Neural progenitor cell (in vitro differentiated cells): Measurements from ENCODE around the gene SEMA3B. TPM values are rescaled to one million over a fixed set of nuclear protein-coding genes. Genes with fewer than 3 reads are reported as not detected.
"Not testable (repeated sequence)": the region's sequence is repeated elsewhere in the genome, so short reads cannot be mapped to it uniquely, and the experiment has no call there.

Experiments used
- DNase-seq: peaks from one replicate; pipeline ENCODE4 v3.0.0-alpha.2; 2016; ENCODE audit warnings: low spot score
- H2AFZ ChIP-seq: fragments of 200-600 bp; sonication (generic); replicated peaks from 2 replicates; pipeline ENCODE4 v1.6.1; 2016; ENCODE audit warnings: antibody characterized with exemption
- H3F3A ChIP-seq: fragments of 200-600 bp; sonication (generic); 2 replicates; pipeline ENCODE4 v1.6.1; 2016; ENCODE audit warnings: antibody characterized with exemption, low read depth
- H3K27ac ChIP-seq: fragments of 200-600 bp; sonication (generic); 2 replicates; pipeline ENCODE4 v1.5.1; 2016; ENCODE audit warnings: mild to moderate bottlenecking
- H3K27me3 ChIP-seq: fragments of 200-600 bp; sonication (generic); 2 replicates; pipeline ENCODE4 v1.6.1; 2016; ENCODE audit warnings: mild to moderate bottlenecking, moderate library complexity
- H3K36me3 ChIP-seq: fragments of 200-600 bp; sonication (generic); 2 replicates; pipeline ENCODE4 v1.5.1; 2016
- H3K4me1 ChIP-seq: fragments of 200-600 bp; sonication (generic); 2 replicates; pipeline ENCODE4 v1.6.1; 2016; ENCODE audit warnings: mixed run types
- H3K4me2 ChIP-seq: fragments of 200-600 bp; sonication (generic); 2 replicates; pipeline ENCODE4 v1.6.1; 2016
- H3K4me3 ChIP-seq: fragments of 200-600 bp; sonication (generic); 2 replicates; pipeline ENCODE4 v1.5.1; 2016
- H3K79me2 ChIP-seq: fragments of 200-600 bp; sonication (generic); 2 replicates; pipeline ENCODE4 v1.6.1; 2016; ENCODE audit warnings: low read depth
- H3K9ac ChIP-seq: fragments of 200-600 bp; sonication (generic); 2 replicates; pipeline ENCODE4 v1.6.1; 2016
- H3K9me3 ChIP-seq: fragments of 200-600 bp; sonication (generic); 2 replicates; pipeline ENCODE4 v1.5.1; 2016; ENCODE audit warnings: low read depth
- H4K20me1 ChIP-seq: fragments of 200-600 bp; sonication (generic); 2 replicates; pipeline ENCODE4 v1.6.1; 2016; ENCODE audit warnings: low read depth
- H3K27ac Mint-ChIP-seq: 3 replicates; pipeline ENCODE4 v1.8.0; 2021; ENCODE audit warnings: mixed read lengths
- H3K27me3 Mint-ChIP-seq: 2 replicates; pipeline ENCODE4 v1.8.0; 2022; ENCODE audit warnings: low read depth, mild to moderate bottlenecking, inconsistent platforms, moderate library complexity, mixed read lengths; ENCODE audit not compliant: insufficient read depth
- H3K36me3 Mint-ChIP-seq: 3 replicates; pipeline ENCODE4 v1.8.0; 2021; ENCODE audit warnings: mixed read lengths
- H3K4me1 Mint-ChIP-seq: 3 replicates; pipeline ENCODE4 v1.8.0; 2021; ENCODE audit warnings: mixed read lengths
- H3K4me3 Mint-ChIP-seq: 3 replicates; pipeline ENCODE4 v1.8.0; 2021; ENCODE audit warnings: mild to moderate bottlenecking, moderate library complexity, mixed read lengths
- H3K9me3 Mint-ChIP-seq: 3 replicates; pipeline ENCODE4 v1.8.0; 2020; ENCODE audit warnings: mixed read lengths
- CTCF ChIP-seq: fragments of 200-600 bp; sonication (generic); IDR thresholded peaks from 2 replicates; pipeline ENCODE4 v1.5.1; 2017; ENCODE audit warnings: antibody characterized with exemption, mild to moderate bottlenecking
- EZH2 ChIP-seq: fragments of 200-600 bp; sonication (generic); IDR thresholded peaks from 2 replicates; pipeline ENCODE4 v1.6.1; 2017; ENCODE audit warnings: antibody characterized with exemption, mild to moderate bottlenecking, moderate library complexity
- EZH2phosphoT487 ChIP-seq: fragments of 200-600 bp; sonication (generic); IDR thresholded peaks from 2 replicates; pipeline ENCODE4 v1.6.1; 2017; ENCODE audit warnings: antibody characterized with exemption
- total RNA-seq: library from RNA; depleted of rRNA; stranded (reverse); fragments of >200 nt; gene quantifications from 2 replicates; pipeline ENCODE4 v1.2.3, GENCODE V29; 2015; ENCODE audit warnings: low replicate concordance

SEMA3B gene
- total RNA-seq, 1 donor from 2014 or later: 0.80 TPM

DNA sequence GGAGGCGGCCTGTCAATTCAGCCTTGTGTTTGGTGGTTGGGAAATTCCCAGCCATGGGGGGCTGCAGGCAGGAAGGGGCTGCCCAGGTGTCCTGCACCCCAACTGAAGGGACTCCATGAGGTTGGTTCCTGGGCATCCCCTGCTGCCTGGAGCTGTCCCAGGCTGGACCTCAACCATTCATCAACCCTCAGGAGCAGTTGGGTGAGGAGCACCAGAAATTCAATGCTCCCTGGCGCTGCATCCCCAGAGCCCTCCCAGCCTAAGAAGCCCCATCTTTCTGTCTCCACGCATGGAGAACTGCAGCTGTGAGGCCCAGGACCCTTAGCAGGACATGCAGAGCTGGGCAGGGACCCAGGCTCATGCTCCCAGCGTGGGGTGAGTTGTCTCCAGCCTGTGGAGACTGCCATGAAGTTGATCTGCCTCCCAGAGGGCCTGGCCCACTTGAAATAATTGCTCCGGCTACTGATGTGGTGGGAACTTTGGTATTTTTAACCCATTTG, 8.0 kb upstream of the SEMA3B start:
- Histone ChIP-seq H3K27ac (peak overlapping the region; percentile 97), H3K79me2 (no peaks in the 10 kb centered on the region), H3K4me1 (peaks cover 38% of the 10 kb centered on the region), H3K9ac (no peak overlapping the region), H4K20me1 (peaks cover 26% of the 10 kb centered on the region), H3K27me3 (no peaks in the 10 kb centered on the region), H3F3A (peaks cover 80% of the 10 kb centered on the region), H3K9me3 (no peaks in the 10 kb centered on the region), H3K36me3 (no peaks in the 10 kb centered on the region), H3K4me3 (peak overlapping the region; percentile 42), H2AFZ (no peak overlapping the region), H3K4me2 (peak overlapping the region; percentile 84)
- TF ChIP-seq EZH2 (no peak), EZH2phosphoT487 (no peak), CTCF (no peak)
- DNase-seq: no peak
- Mint-ChIP-seq H3K36me3 (peaks cover 12% of the 10 kb centered on the region), H3K4me1 (peaks cover 79% of the 10 kb centered on the region), H3K4me3 (peak overlapping the region; percentile 61), H3K27me3 (peaks cover 9% of the 10 kb centered on the region), H3K27ac (peak overlapping the region; percentile 96), H3K9me3 (no peaks in the 10 kb centered on the region)

GRCh38 chr3:50261505-50261904, 7.4 kb upstream of the SEMA3B start:
- DNase-seq: no peak
- TF ChIP-seq EZH2 (no peak), CTCF (no peak)
- Mint-ChIP-seq H3K4me1 (peaks cover 80% of the 10 kb centered on the region), H3K36me3 (peaks cover 12% of the 10 kb centered on the region), H3K9me3 (no peaks in the 10 kb centered on the region), H3K4me3 (peak overlapping the region; percentile 61), H3K27ac (peak overlapping the region; percentile 96), H3K27me3 (peaks cover 12% of the 10 kb centered on the region)
- peak overlapping the region; percentile 84 for H3K4me2 ChIP-seq
- peak overlapping the region; percentile 97 for H3K27ac ChIP-seq
- no peaks in the 10 kb centered on the region for H3K27me3 ChIP-seq
- peaks cover 79% of the 10 kb centered on the region for H3F3A ChIP-seq
- H3K9ac ChIP-seq: no peak overlapping the region
- H3K79me2 ChIP-seq: no peaks in the 10 kb centered on the region
- no peak overlapping the region for H3K4me3 ChIP-seq
- H4K20me1 ChIP-seq: peaks cover 21% of the 10 kb centered on the region
- H2AFZ ChIP-seq: no peak overlapping the region
- H3K36me3 ChIP-seq: no peaks in the 10 kb centered on the region
- H3K4me1 ChIP-seq: peaks cover 38% of the 10 kb centered on the region
- H3K9me3 ChIP-seq: no peaks in the 10 kb centered on the region

DNA sequence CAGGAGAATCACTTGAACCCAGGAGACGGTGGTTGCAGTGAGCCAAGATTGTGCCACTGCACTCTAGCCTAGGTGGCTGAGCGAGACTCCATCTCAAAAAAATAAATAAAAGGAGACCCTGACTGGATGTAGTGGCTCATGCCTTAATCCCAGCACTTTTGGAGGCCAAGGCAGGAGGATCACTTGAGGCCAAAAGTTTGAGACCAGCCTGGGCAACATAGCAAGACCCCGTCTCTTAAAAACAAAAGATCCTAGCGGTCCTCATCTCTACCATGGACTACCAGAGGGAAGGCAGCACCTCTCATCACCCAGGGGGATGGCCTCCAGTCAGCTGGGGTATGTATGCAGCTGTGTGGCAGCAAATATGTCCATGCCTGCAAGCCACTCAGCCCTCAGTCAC, 6.7 kb upstream of the SEMA3B start:
- not testable (repeated sequence) for H3K4me2 ChIP-seq, H3K36me3 Mint-ChIP-seq, H3K27ac ChIP-seq, H3K36me3 ChIP-seq, H3K4me3 ChIP-seq, DNase-seq, H3K27ac Mint-ChIP-seq, H3K9ac ChIP-seq, H3K79me2 ChIP-seq, H3K9me3 Mint-ChIP-seq, H3K27me3 ChIP-seq, H3K4me3 Mint-ChIP-seq, H3K9me3 ChIP-seq, H2AFZ ChIP-seq
- Mint-ChIP-seq H3K27me3 (peaks cover 14% of the 10 kb centered on the region), H3K4me1 (peaks cover 80% of the 10 kb centered on the region)
- Histone ChIP-seq H3F3A (peaks cover 73% of the 10 kb centered on the region), H3K4me1 (peaks cover 41% of the 10 kb centered on the region), H4K20me1 (peaks cover 16% of the 10 kb centered on the region)

DNA sequence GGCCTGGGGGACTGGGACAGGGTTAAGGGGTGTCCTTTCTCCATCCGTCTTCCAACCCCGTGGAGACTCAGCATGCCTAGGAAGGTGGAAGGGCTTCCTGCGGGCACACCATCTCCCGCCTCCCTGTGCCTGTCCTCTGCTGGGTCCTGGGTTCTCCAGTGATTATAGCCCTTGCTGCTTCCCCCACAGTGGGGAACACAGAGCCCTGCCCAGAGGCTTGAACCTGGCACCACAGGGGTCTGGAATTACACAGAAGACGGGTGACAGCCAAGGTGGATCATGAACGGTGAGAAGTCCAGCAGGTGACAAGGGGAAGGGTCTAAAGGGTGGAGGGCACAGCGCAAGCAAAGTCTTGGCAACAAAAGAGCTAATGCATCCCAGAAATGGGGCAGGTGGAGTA, 6.2 kb upstream of the SEMA3B start:
- Histone ChIP-seq H4K20me1 (peaks cover 12% of the 10 kb centered on the region), H3K9ac (no peak overlapping the region), H3K27ac (no peak overlapping the region), H3K36me3 (no peaks in the 10 kb centered on the region), H3K9me3 (no peaks in the 10 kb centered on the region), H3K4me2 (no peak overlapping the region), H3K4me3 (no peak overlapping the region), H3K27me3 (no peaks in the 10 kb centered on the region), H3K79me2 (no peaks in the 10 kb centered on the region), H3F3A (peaks cover 67% of the 10 kb centered on the region), H3K4me1 (peaks cover 47% of the 10 kb centered on the region), H2AFZ (no peak overlapping the region)
- peaks cover 14% of the 10 kb centered on the region for H3K27me3 Mint-ChIP-seq
- H3K9me3 Mint-ChIP-seq: no peaks in the 10 kb centered on the region
- peaks cover 2% of the 10 kb centered on the region for H3K36me3 Mint-ChIP-seq
- no peak for DNase-seq
- peaks cover 78% of the 10 kb centered on the region for H3K4me1 Mint-ChIP-seq
- H3K4me3 Mint-ChIP-seq: no peak overlapping the region
- TF ChIP-seq CTCF: no peak
- no peak for TF ChIP-seq EZH2
- TF ChIP-seq EZH2phosphoT487: no peak
- H3K27ac Mint-ChIP-seq: peak overlapping the region; percentile 87
